Sigmoid colon (tissue), 7 donors: Measurements from ENCODE around the gene CLEC3A. TPM values are rescaled to one million over a fixed set of nuclear protein-coding genes. Genes with fewer than 3 reads are reported as not detected.

Experiments used
- DNase-seq: peaks from one replicate; pipeline ENCODE4 v3.0.0-alpha.2; 2019
- H3K27ac ChIP-seq, 4 donors: fragments of 200-600 bp; sonication (generic); one replicate each; pipeline ENCODE4 v1.5.1; 2016 to 2019; ENCODE audit warnings: mild to moderate bottlenecking in 1 of 4
- H3K27me3 ChIP-seq, 3 donors: fragments of 200-600 bp; sonication (generic); one replicate each; pipeline ENCODE4 v1.5.1; 2019; ENCODE audit warnings: mild to moderate bottlenecking in 1 of 3
- H3K36me3 ChIP-seq, 4 donors: fragments of 200-600 bp; sonication (generic); one replicate each; pipeline ENCODE4 v1.5.1; 2016 to 2019
- H3K4me1 ChIP-seq, 4 donors: fragments of 200-600 bp; sonication (generic); one replicate each; pipeline ENCODE4 v1.5.1; 2017 to 2019
- H3K4me3 ChIP-seq, 4 donors: fragments of 200-600 bp; sonication (generic); one replicate each; pipeline ENCODE4 v1.5.1; 2017 to 2019; ENCODE audit warnings: mild to moderate bottlenecking in 2 of 4, moderate library complexity in 1 of 4
- H3K9me3 ChIP-seq, 4 donors: fragments of 200-600 bp in 3 of 4; sonication (generic) in 3 of 4; one replicate each; pipeline versions ENCODE4 v1.5.1 to v1.6.1; 2013 to 2019
- EP300 ChIP-seq, 4 donors: sonication (generic); formaldehyde crosslinking; IDR thresholded peaks; one replicate each; pipeline ENCODE4 v1.6.1; 2017; ENCODE audit warnings: antibody characterized with exemption in 4 of 4
- POLR2A ChIP-seq, 2 donors: fragments of 450-650 bp; IDR thresholded peaks; one replicate each; pipeline ENCODE4 v1.6.1; 2016; ENCODE audit warnings: antibody characterized with exemption in 2 of 2, mild to moderate bottlenecking in 2 of 2, moderate library complexity in 2 of 2
- POLR2AphosphoS5 ChIP-seq, 4 donors: sonication (generic); formaldehyde crosslinking; IDR thresholded peaks; one replicate each; pipeline ENCODE4 v1.6.1; 2017; ENCODE audit warnings: antibody characterized with exemption in 4 of 4
- WGBS, 2 donors: extraction: QIAGEN DNeasy Blood & Tissue Kit; methylation state at CpG; one replicate each; pipeline ENCODE4 v1.1.7; 2013; 5-methylcytosine and 5-hydroxymethylcytosine counted together
- intact Hi-C: fragments of 100-400 bp; cut with DNase I; formaldehyde crosslinking; loops from one replicate; pipeline ENCODE4 v1.15.1; 2023
- polyA plus RNA-seq, 3 donors: library from polyadenylated mRNA; stranded (reverse); fragments of 200-250 nt; gene quantifications; one replicate each; pipeline ENCODE4 v1.2.3, GENCODE V29; 2013
- total RNA-seq, 4 donors: library from RNA; depleted of rRNA; stranded (reverse); fragments of >200 nt; gene quantifications; one replicate each; pipeline ENCODE4 v1.1.0, GENCODE V29; 2016
- TF ChIP-seq, protein P1 (sequence below), 4 experiments: fragments of 450-650 bp in 3 of 4; fragments of 200-600 bp in 1 of 4; IDR thresholded peaks; one replicate each; pipeline ENCODE4 v1.5.1; 2016 to 2019; ENCODE audit warnings: antibody characterized with exemption in 4 of 4, mild to moderate bottlenecking in 3 of 4, moderate library complexity in 2 of 4
- donor health status: healthy with polysubstance abuse.
- donor health status: Bipolar disorder and iron deficiency.
- donor health status: healthy.

Gene CLEC3A
- total and polyA plus RNA-seq, 7 donors, result not detected

- TF ChIP-seq EP300 (IDR thresholded peaks at IDR 0.05) (no peak), POLR2A (IDR thresholded peaks at IDR 0.05) (no peak), POLR2AphosphoS5 (IDR thresholded peaks at IDR 0.05) (peak in 1 of 4 donors; percentile 29)
- TF ChIP-seq, protein P1, sequence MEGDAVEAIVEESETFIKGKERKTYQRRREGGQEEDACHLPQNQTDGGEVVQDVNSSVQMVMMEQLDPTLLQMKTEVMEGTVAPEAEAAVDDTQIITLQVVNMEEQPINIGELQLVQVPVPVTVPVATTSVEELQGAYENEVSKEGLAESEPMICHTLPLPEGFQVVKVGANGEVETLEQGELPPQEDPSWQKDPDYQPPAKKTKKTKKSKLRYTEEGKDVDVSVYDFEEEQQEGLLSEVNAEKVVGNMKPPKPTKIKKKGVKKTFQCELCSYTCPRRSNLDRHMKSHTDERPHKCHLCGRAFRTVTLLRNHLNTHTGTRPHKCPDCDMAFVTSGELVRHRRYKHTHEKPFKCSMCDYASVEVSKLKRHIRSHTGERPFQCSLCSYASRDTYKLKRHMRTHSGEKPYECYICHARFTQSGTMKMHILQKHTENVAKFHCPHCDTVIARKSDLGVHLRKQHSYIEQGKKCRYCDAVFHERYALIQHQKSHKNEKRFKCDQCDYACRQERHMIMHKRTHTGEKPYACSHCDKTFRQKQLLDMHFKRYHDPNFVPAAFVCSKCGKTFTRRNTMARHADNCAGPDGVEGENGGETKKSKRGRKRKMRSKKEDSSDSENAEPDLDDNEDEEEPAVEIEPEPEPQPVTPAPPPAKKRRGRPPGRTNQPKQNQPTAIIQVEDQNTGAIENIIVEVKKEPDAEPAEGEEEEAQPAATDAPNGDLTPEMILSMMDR (IDR thresholded peaks at IDR 0.05), result peak; percentile 62 to 84 (median 72)
- intact Hi-C loops, result loop anchor here (1.0 to 2.0 kb wide), 2 partner anchors 32 to 328 kb away; no protein-coding TSS in a partner anchor
- Histone ChIP-seq H3K27ac (no peak overlapping the region), H3K4me1 (peaks cover 0 to 8% (median 2%) of the 10 kb centered on the region in 4 donors), H3K9me3 (no peaks in the 10 kb centered on the region), H3K27me3 (no peaks in the 10 kb centered on the region), H3K4me3 (no peak overlapping the region), H3K36me3 (no peaks in the 10 kb centered on the region)
- WGBS, 2 donors, result 20 to 22% methylated on average over 11 of the region's 11 CpGs
- DNase-seq, result peak; percentile 93
Observed at GRCh38 chr16:78002915-78003538, 19.3 kb upstream of the CLEC3A start.

GRCh38 chr16:78004517-78004916 lies 17.8 kb upstream of the CLEC3A start:
- no peak overlapping the region for H3K27ac ChIP-seq
- no peaks in the 10 kb centered on the region for H3K9me3 ChIP-seq
- 63 to 79% methylated on average over 4 of the region's 4 CpGs for WGBS, 2 donors
- intact Hi-C loops, result no loop called here
- H3K36me3 ChIP-seq, result no peaks in the 10 kb centered on the region
- TF ChIP-seq, protein P1 (IDR thresholded peaks at IDR 0.05), result no peak
- TF ChIP-seq EP300 (IDR thresholded peaks at IDR 0.05) (no peak), POLR2A (IDR thresholded peaks at IDR 0.05) (no peak), POLR2AphosphoS5 (IDR thresholded peaks at IDR 0.05) (no peak)
- H3K4me3 ChIP-seq, result no peak overlapping the region
- no peak for DNase-seq
- H3K27me3 ChIP-seq, result no peaks in the 10 kb centered on the region
- H3K4me1 ChIP-seq, result peaks cover 0 to 8% (median 2%) of the 10 kb centered on the region in 4 donors

GRCh38 chr16:78005881-78006280 lies 16.5 kb upstream of the CLEC3A start:
- Histone ChIP-seq H3K9me3 (no peaks in the 10 kb centered on the region), H3K4me3 (no peak overlapping the region), H3K27ac (no peak overlapping the region), H3K4me1 (peaks cover 0 to 8% (median 2%) of the 10 kb centered on the region in 4 donors), H3K36me3 (no peaks in the 10 kb centered on the region), H3K27me3 (peaks cover 0 to under 1% (median 0%) of the 10 kb centered on the region in 3 donors)
- TF ChIP-seq POLR2AphosphoS5 (IDR thresholded peaks at IDR 0.05) (no peak), POLR2A (IDR thresholded peaks at IDR 0.05) (no peak), EP300 (IDR thresholded peaks at IDR 0.05) (no peak)
- TF ChIP-seq, protein P1 (IDR thresholded peaks at IDR 0.05), result no peak
- DNase-seq, result no peak
- intact Hi-C loops, result no loop called here
- 76 to 81% methylated on average over 5 of the region's 5 CpGs for WGBS, 2 donors

DNA sequence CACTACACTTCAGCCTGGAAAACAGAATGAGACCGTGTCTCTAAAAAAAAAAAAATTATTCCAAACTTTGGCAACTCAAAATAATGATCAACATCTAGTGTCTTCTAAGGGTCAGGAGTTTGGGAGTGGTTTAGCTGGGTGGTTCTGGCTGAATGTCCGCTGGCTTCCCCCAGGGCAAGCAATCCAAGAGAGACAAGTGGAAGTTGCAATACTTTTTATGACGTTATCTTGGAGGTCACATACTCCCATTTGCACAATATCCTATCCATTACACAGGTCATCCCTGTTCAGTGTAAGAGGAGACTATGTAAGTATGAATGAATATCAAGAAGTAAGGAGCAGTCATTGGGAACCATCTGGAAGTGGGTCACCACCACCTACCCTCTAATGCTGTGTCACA lies 15.2 kb upstream of the CLEC3A start:
- intact Hi-C loops, result no loop called here
- Histone ChIP-seq H3K4me3 (no peak overlapping the region), H3K27ac (no peak overlapping the region), H3K9me3 (no peaks in the 10 kb centered on the region), H3K27me3 (peaks cover 0 to 3% (median 0%) of the 10 kb centered on the region in 3 donors), H3K4me1 (peaks cover 0 to 8% (median 2%) of the 10 kb centered on the region in 4 donors), H3K36me3 (no peaks in the 10 kb centered on the region)
- TF ChIP-seq POLR2AphosphoS5 (IDR thresholded peaks at IDR 0.05) (no peak), POLR2A (IDR thresholded peaks at IDR 0.05) (no peak), EP300 (IDR thresholded peaks at IDR 0.05) (no peak)
- TF ChIP-seq, protein P1 (IDR thresholded peaks at IDR 0.05), result no peak
- DNase-seq, result no peak
- 70 to 78% methylated on average over 3 of the region's 3 CpGs for WGBS, 2 donors
